ENCODE data around the gene AKAP8.

DNA sequence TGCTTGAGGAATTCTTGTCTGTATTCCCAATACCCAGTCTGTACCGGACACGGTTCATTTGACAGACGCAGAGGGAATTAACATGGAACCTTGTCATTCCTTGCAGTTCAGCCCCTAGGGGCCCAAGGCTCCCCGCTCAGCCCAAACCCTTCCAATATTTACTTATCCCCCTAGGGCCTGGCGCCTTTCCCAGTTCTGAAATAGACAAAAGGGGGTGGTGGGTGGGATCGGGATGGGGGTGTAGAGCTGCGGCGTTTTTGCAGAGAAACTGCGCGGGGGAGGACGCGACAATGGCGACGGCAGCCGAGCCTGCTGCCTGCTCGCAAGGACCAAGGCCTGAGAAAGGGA is 38.6 kb upstream of the AKAP8 start:
- TF ChIP-seq, protein P1, sequence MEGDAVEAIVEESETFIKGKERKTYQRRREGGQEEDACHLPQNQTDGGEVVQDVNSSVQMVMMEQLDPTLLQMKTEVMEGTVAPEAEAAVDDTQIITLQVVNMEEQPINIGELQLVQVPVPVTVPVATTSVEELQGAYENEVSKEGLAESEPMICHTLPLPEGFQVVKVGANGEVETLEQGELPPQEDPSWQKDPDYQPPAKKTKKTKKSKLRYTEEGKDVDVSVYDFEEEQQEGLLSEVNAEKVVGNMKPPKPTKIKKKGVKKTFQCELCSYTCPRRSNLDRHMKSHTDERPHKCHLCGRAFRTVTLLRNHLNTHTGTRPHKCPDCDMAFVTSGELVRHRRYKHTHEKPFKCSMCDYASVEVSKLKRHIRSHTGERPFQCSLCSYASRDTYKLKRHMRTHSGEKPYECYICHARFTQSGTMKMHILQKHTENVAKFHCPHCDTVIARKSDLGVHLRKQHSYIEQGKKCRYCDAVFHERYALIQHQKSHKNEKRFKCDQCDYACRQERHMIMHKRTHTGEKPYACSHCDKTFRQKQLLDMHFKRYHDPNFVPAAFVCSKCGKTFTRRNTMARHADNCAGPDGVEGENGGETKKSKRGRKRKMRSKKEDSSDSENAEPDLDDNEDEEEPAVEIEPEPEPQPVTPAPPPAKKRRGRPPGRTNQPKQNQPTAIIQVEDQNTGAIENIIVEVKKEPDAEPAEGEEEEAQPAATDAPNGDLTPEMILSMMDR (IDR thresholded peaks at IDR 0.05 in 8 of 11, conservative IDR thresholded peaks at IDR 0.05 in 3 of 11), result no peak
- no peak for TF ChIP-seq POLR2A (IDR thresholded peaks at IDR 0.05)

Data from spleen (tissue), 7 donors.